A549 treated with ZK216348 at 1 μM for 4 hours (cell line): ENCODE results near the gene CNTNAP1. TPM values are rescaled to one million over a fixed set of nuclear protein-coding genes. Genes with fewer than 3 reads are reported as not detected.

Experiments
- total RNA-seq: library from RNA; stranded (reverse); fragments of 200-300 nt; extraction: Qiagen RNA extraction; gene quantifications from 5 replicates; pipeline ENCODE4 v1.2.3, GENCODE V29; 2022; ENCODE audit warnings: low read depth

The CNTNAP1 gene
- 3.5 to 6.5 TPM (median 6.0 TPM) in 5 replicates for total RNA-seq

GRCh38 chr17:42681976-42682721, at the start of gene CNTNAP1:
Gene CNTNAP1, plus strand, starts transcription at chr17:42682531. Its CDS starts 299 bp downstream, at chr17:42682830.

GRCh38 chr17:42659079-42659931, 23.0 kb upstream of the CNTNAP1 start, which contains the start of gene TUBG2:
Gene TUBG2, plus strand, starts transcription at chr17:42659284. Its CDS starts 220 bp downstream, at chr17:42659504.

GRCh38 chr17:42676424-42677011, 5.8 kb upstream of the CNTNAP1 start, which contains the start of gene PLEKHH3:
Gene PLEKHH3, minus strand, starts transcription at chr17:42676994. Its CDS starts 431 bp downstream, at chr17:42676563.

GRCh38 chr17:42744806-42745617, 62.7 kb downstream of the CNTNAP1 start, which contains the start of gene EZH1:
Gene EZH1, minus strand, starts transcription at chr17:42745040. Its CDS starts 16,099 bp downstream, at chr17:42728941.

Other genes starting within 250 kb of the CNTNAP1 start
- gene ATP6V0A1, start 223.7 kb upstream of the CNTNAP1 start, total RNA-seq = 23.9 to 47.5 TPM (median 44.9 TPM) in 5 replicates
- 24.4 to 48.2 TPM (median 44.7 TPM) in 5 replicates for gene NAGLU, start 146.3 kb upstream of the CNTNAP1 start, total RNA-seq
- gene HSD17B1, start 129.6 kb upstream of the CNTNAP1 start, total RNA-seq = 1.1 to 1.8 TPM (median 1.7 TPM) in 5 replicates
- gene COASY, start 120.4 kb upstream of the CNTNAP1 start, total RNA-seq = 86.3 to 131 TPM (median 126 TPM) in 5 replicates
- gene MLX, start 115.4 kb upstream of the CNTNAP1 start, total RNA-seq = 54.7 to 66.6 TPM (median 63.8 TPM) in 5 replicates
- gene PSMC3IP, start 104.8 kb upstream of the CNTNAP1 start, total RNA-seq = 37.8 to 39.8 TPM (median 38.5 TPM) in 5 replicates
- gene RETREG3, start 73.2 kb upstream of the CNTNAP1 start, total RNA-seq = 22.6 to 32.0 TPM (median 29.9 TPM) in 5 replicates
- 126 to 157 TPM (median 153 TPM) in 5 replicates for gene TUBG1, start 72.8 kb upstream of the CNTNAP1 start, total RNA-seq
- gene TUBG2, start 23.2 kb upstream of the CNTNAP1 start, total RNA-seq = 19.6 to 25.9 TPM (median 22.6 TPM) in 5 replicates
- gene PLEKHH3, start 5.5 kb upstream of the CNTNAP1 start, total RNA-seq = 7.7 to 20.0 TPM (median 18.9 TPM) in 5 replicates
- gene CCR10, start 688 bp upstream of the CNTNAP1 start, total RNA-seq = 0.18 to 0.66 TPM (median 0.53 TPM) in 5 replicates
- 10.2 to 14.6 TPM (median 13.3 TPM) in 5 replicates for gene EZH1, start 62.5 kb downstream of the CNTNAP1 start, total RNA-seq
- gene RAMP2, start 78.7 kb downstream of the CNTNAP1 start, total RNA-seq = 0.74 to 1.3 TPM (median 0.88 TPM) in 4 of 5 replicates, not detected in the other
- gene VPS25, start 90.9 kb downstream of the CNTNAP1 start, total RNA-seq = 118 to 129 TPM (median 121 TPM) in 5 replicates
- gene WNK4, start 98.1 kb downstream of the CNTNAP1 start, total RNA-seq = 0.47 to 2.3 TPM (median 1.7 TPM) in 5 replicates
- 92.1 to 146 TPM (median 129 TPM) in 5 replicates for gene COA3, start 116.2 kb downstream of the CNTNAP1 start, total RNA-seq
- 0.18 TPM in 1 of 5 replicates, not detected in the others for gene CNTD1, start 116.3 kb downstream of the CNTNAP1 start, total RNA-seq
- 73.4 to 105 TPM (median 80.8 TPM) in 5 replicates for gene BECN1, start 141.8 kb downstream of the CNTNAP1 start, total RNA-seq
- gene PSME3, start 150.9 kb downstream of the CNTNAP1 start, total RNA-seq = 235 to 258 TPM (median 245 TPM) in 5 replicates
- 1.1 to 2.5 TPM (median 1.9 TPM) in 5 replicates for gene AOC2, start 162.0 kb downstream of the CNTNAP1 start, total RNA-seq
- gene AOC3, start 168.7 kb downstream of the CNTNAP1 start, total RNA-seq = 1.1 to 2.5 TPM (median 1.2 TPM) in 5 replicates
- gene G6PC1, start 218.3 kb downstream of the CNTNAP1 start, total RNA-seq = not detected in 5 replicates